DND-41 (cell line): ENCODE measurements around the gene ZMYND10.

Experiments
- CTCF ChIP-seq: IDR thresholded peaks from 2 replicates; pipeline ENCODE4 v1.5.1; 2012; ENCODE audit warnings: borderline replicate concordance, low read length, moderate library complexity, mild to moderate bottlenecking; ENCODE audit not compliant: poor library complexity, severe bottlenecking; ENCODE audit errors: extremely low read depth
- EZH2 ChIP-seq: IDR thresholded peaks from 3 replicates; pipeline ENCODE4 v1.6.1; 2012; ENCODE audit warnings: borderline replicate concordance, low read depth, mild to moderate bottlenecking, moderate library complexity, low read length, inconsistent platforms; ENCODE audit not compliant: severe bottlenecking

- TF ChIP-seq CTCF = no peak
- no peak for TF ChIP-seq EZH2
Measured at GRCh38 chr3:50333744-50334328, 11.7 kb downstream of the ZMYND10 start.
